GM19351 (cell line): ENCODE results near the gene NUP35.
A peak's percentile ranks its signal among the peaks of the same experiment; 100 is the strongest.

Experiments used
- ATAC-seq: cut with Tn5 transposase; IDR thresholded peaks from one replicate; pipeline ENCODE4 v1.9.1; 2021; ENCODE audit warnings: mild to moderate bottlenecking, moderate library complexity; ENCODE audit not compliant: unreplicated experiment

NUP35 gene, protein sequence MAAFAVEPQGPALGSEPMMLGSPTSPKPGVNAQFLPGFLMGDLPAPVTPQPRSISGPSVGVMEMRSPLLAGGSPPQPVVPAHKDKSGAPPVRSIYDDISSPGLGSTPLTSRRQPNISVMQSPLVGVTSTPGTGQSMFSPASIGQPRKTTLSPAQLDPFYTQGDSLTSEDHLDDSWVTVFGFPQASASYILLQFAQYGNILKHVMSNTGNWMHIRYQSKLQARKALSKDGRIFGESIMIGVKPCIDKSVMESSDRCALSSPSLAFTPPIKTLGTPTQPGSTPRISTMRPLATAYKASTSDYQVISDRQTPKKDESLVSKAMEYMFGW

DNA sequence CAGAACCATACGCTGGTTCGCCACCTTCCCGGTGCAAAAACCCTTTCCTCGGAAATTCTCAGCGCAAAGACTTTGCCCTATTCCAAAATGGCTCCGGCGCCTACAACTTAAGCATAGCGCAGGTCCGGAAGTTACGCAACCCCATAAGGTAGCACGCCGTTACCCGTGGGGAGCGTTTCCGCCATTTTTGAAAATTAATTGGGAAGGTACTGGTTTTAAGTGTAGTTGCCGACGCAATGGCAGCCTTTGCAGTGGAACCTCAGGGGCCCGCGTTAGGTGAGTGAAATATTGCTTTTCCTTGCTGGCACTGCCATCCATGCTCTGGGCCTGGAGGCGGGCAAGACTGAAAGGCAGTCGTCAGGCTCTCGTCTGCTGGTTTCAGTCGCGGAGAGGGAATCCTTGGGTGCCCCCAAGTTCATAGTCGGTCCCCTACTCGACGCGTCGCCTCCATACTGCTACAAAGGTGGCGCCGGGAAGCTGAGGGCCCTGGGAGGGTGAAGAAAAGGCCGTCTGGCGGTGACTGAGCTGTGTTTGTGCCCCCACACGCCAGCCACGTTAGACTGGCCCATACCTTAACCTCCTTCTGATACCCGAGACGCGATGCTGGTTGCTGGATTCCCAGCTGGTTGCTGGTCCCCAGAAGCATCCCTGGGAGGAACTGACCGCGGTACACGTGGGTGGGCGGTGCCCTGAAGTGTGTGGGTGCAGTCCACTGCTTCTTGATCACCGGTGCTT, at the start of gene NUP35:
Gene NUP35, plus strand, starts transcription at position 222 of the 735 bp plus-strand sequence. Its CDS starts 15 bp downstream, at position 237.
- ATAC-seq = peak; percentile 86

DNA sequence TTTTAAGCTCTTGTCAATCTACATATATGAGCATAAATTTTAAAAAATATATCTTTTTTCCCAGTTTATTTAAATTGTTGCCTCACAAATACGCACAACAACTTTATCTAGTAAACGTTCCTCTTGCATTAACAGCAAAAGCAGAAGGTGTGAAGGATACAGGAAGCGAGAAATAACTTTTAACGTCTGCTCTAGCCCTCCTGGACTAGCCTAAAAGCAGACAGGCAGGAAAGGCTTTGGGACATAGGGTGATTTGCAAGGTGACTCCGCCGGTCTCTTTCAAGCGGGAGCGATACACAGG, 46.1 kb upstream of the NUP35 start:
- ATAC-seq = no peak

DNA sequence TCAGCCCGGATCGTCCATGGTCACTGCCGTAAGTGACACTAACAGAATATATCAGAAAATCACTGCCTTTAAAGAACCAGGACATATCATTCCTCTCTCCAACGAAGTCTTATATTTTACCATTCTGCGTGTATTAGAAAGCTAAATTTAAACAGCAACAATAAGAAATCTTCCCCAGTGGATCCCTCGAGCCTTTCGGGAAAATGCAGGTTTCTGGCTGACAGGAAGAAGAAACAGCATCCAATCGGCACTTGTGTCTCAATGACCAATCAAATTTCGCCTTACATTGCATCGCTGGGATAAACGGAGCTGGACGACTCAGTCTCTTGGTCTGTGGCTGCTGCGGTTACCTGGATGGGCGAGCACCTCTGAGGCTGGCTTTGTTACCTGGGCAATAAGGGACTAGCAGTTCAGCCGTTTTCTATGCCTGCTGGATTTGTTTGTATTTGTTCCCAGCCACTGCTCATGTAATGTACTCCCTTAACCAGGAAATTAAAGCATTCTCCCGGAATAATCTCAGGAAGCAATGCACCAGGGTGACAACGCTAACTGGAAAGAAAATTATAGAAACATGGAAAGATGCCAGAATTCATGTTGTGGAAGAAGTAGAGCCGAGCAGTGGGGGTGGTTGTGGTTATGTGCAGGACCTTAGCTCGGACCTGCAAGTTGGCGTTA, 45.6 kb upstream of the NUP35 start, which contains the start of gene DUSP19:
Gene DUSP19, plus strand, starts transcription at position 284 of the 675 bp plus-strand sequence. Its CDS starts 187 bp downstream, at position 471.
- ATAC-seq = peak; percentile 82

DNA sequence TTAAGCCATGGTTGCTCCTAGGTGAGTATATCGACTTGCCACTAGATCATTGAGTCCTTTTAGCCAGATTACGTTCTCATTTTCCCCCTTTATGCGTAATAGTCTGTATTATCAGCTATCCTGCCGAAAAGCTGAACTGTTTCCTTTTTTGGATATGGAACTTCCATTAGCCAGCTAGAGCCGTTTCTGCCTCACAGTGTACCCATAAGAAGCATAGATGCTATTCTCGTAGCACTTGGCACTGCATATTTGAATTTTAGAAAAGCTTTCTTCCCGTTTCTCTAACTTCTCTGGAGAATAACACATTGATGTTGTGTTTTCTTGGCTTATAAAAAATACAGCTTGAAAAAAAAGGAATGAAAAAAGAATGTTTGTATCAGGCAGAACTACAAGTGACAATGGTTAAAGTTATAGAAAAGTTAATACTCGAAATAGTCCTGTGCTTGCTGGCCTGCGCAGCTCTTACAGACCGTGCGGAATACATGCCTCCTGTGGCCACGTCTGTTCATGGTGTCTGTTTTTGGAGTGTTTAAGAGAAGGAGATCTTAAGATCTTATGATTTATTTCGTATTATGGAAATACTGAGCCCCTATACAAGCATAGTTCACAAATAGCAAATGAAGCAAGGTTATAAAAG, 45.0 kb upstream of the NUP35 start:
- ATAC-seq = peak; percentile 43

DNA sequence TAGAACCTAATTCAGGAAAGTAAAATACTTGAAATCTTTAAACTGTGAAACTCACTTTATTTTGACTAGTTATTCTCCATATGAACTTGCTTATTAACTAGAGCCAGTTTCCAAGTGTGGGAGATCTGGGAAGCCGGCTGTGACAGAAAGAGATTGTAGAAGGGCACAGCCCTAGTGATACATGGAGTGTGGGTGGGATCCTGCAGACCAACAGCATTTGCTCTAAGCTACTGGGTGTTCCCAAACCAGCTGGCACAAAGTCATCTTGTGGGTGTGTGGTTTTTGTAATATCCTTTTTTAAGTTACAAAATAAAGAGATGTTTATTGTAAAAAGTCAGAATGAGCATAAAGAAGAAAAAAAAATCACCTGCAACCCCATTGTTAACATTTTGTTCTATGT, 42.3 kb upstream of the NUP35 start:
- no peak for ATAC-seq

DNA sequence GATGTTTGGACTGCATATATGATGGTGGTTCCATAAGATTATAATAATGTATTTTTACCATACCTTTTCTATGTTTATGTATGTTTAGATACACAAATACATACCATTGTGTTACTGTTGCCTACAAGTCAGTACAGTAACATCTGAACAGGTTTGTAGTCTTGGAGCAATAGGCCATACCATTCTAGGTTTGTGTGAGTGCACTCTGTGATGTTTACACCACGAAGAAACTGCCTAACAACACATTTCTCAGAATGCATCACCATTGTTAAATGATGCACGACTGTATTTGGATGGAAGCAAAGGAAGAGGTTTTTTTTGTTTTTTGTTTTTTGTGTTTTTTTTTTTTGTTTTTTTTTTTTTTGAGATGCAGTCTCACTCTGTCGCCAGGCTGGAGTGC, 36.2 kb upstream of the NUP35 start:
- peak; percentile 30 for ATAC-seq

DNA sequence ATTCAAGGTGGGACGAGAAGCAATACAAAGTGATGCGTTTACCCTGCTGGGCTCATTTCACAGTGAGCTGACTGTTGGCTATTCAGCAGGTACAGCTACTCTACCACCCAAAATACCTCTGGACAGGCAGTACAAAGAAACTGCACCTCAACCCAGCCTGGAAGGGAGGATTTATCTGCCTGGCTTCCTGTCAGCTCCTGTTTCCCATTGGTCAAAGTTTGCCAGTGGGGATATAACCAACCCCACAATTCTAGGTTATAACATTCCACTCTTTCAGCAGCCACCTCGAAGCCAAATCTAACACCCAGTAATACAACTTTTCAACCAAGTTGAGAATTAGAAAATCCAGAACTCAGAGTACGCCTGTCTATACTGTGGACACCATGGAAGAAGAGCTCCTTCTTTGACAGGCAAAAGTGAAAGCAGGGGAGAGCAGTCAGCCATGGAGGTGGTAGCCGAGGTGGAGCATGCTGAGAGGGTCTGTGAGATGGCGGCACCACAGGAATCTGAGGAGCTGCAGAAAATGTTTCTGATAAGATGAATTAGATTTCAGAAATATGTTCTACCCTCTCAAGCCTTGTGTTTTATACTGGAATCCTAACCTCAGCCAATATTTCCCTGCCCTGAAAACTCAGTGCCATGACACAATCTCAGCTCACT, 34.9 kb upstream of the NUP35 start:
- ATAC-seq = peak; percentile 63

DNA sequence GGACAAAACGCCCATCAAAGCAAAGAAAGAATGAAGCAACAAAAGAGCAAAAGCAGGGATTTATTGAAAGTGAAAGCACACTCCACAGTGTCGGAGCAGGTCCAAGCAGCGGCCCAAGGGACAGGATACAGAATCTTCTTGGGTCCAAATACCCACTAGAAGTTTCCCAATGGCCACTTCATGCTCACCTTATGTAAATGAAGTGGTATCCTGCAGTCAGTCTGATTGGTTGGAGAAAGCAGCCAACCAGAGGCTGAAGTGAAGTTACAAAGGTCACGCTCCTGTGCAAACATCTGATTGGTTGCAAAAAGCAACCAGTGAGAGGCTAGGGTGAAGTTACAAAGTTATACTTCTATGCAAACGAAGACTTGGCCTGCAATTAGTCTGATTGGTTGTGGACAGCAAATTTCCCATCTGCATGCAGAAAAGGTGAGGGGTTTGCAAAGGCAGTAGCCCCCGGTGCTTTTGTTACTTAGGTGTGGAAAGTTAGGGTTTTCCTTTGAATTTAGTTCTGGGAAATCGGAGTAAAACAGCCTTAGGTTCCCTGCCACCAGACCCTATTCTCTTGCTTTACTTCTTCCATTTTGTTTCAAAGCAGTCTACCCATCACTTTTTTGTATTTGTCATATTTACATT, 32.8 kb upstream of the NUP35 start:
- no peak for ATAC-seq

DNA sequence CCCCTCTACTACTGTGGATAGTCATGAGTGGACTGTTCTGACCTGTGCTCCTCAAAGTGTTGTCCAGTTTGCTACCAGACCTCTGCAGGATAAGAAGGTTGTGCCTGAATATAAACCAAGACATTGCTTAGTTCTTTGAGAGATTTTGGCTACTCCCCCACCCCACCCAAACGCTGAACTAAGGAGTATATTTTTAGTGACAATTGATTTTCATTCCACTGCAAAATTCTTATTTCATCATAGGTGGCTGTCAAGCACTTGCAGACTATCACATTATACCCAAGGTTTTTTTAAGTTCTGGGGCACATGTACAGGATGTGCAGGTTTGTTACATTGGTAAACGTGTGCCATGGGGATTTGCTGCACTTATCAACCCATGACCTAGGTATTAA, 32.3 kb upstream of the NUP35 start:
- no peak for ATAC-seq

DNA sequence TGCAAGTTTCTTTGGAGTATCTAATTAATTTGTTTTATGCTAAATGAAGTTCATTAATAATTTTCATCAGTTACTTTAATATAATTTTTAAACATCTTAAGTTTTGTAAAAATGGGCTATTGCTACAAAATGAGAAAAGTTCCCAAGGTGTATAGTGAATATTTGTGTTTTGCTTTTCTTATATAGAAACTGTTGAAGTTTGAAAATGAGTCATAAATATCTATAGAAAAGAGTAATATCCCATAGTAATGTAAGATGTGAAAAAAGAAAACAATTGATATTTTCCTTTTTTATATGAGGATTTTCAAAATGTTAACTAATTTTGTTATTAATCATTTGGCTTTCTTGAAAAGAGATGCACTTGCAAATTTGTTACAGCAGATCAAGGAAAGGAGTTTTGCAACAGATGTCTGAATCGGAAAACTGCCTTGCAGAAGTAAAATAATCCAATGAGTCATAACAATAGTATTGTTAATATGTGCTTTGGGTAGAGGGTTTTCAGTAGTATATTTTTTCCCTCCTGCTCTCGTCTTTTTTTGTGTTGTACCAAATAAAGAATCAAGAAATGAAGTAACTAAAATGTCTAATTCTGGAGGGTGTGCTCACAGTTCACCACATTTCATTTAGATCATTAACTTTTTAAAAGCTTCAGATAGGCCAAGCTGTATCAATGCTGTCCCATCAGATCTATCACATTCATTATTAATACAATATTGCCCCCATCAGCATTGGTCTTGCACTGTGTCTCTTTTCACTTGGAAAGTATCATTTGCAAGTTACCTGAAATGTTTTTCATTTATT, 30.2 kb upstream of the NUP35 start:
- ATAC-seq = peak; percentile 77

DNA sequence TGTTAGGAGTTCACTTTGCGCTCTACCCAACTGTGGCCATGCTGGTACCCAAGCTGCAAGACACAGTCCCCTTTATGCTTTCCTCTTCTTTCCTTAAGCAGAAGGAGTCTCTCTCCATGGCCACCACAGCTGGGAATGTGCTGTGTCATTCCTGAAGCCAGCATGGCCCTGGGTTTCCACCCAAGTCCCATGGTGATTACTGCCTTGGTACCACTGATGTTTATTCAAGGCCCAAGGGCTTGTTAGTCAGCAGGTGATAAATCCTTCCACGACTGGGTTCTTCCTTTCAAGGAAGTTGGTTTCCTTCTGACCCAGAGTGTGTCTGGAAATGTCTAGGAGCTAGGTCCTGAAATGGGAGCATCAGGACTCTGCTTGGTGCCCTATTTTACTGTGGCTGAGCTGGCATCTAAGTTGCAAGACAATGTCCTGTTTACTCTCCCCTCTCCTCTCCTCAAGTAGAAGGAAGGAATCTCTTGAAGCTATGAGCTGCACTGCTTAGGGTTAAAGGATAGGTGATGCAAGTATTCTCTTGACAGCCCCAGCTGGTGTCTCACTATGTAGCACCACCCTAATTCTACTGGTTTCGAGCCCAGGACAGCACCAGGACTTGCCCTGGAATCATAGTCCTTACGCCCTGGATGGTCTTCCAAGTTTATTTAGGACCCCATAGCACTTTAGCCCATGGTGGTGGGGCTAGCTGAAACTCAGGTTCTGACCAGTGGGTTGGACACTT, 18.7 kb upstream of the NUP35 start:
- no peak for ATAC-seq

DNA sequence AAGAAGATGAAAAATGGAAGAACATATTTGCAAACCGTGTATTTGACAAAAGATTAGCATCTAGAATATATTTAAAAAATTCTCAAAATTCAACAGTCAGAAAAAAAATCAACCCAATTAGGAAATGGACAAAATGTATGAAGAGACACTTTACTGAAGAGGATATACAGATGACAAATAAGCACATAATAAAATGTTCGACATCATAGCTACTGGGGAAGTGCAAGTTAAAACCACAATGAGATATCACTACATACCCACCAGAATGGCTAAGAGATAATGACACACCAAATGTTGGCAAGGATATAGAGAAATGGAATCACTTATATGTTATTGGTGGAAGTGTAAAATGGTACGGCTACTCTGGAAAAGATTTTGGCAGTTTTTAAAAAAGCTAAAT, 11.7 kb upstream of the NUP35 start:
- ATAC-seq = no peak

DNA sequence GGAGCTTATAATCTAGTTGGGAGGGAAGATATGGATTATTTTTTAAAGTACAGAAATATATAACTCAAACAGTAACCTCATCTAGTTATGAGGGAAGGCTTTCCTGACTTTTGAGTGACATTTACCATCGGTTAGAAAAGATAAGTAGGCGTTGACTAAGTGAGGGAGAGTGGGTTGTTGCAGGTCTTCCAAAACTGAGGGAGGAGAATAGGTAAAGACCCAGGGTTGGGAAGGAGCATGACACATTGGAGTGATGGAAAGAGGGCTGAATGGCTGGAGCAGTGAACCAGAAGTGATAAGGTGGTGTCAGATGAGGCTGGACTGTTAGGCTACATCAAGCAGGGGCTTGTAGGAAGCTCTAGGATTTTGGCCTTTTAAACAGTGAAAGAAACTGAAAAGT, 10.6 kb upstream of the NUP35 start:
- no peak for ATAC-seq

DNA sequence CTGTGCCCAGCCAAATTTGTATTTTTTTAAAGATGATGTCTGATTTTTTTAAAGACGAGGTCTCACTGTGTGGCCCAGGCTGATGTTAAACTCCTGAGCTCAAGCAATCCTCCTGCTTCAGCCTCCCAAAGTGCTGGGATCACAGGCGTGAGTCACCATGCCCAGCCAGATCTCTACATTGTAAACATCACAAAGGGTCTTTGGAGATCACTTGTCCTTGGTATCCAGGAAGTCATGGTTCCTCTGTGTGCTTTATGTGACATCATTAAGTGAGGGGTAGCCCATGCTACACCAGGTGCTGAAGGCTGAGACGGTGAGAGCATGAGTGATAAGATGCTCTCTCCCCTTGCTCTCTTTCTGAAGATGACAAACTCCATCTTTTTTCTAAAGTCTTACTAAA, 7.0 kb upstream of the NUP35 start:
- ATAC-seq = no peak

DNA sequence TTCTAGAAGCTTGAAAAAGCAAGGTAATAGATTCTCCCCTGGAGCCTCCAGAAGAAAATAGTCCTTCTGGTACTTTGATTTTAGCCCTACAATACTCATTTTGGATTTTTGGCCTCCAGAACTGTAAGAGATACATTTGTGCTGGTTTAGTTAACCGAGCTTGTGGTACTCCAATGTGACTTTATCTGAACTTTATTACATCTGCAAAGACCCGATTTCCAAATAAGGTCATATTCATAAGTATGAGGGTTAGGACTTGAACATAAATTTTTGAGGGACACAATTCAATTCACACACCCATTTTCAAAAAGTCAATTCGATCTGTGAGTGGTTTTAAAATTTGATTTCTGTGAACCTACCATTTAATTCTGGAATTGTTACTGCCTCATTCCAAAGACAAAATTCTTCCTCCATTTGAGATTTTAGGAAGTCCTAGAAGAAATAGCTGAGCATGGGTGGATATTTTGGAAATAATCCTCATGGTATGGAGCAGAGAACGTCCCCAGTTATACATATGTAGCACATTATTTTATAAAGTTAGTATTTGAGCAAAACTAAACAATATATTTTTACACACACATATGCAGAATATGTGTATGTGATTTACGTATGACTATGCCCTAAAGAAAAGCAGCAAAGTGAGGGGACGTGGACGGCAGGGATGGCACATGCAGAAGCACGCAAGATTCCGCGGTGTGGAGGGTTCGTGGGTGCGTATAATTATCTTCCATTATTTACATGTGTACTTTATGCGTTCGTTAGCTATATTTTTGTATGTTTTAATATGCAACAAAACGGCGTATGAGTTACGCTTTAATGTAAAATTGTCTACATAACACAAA, 905 bp upstream of the NUP35 start:
- no peak for ATAC-seq

DNA sequence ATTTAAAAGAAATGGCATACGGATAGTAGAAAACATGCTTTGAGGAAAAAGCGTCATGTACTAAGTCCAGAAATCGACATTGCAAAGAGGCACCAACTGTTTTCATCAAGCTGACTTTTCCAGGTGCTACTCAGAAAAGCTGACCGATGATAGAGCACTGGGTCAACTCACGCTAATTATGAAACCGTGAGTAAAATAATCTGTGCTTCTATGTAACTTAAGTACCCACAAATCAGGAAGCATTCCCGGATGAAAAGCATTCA, 353 bp upstream of the NUP35 start:
- ATAC-seq = peak; percentile 32

DNA sequence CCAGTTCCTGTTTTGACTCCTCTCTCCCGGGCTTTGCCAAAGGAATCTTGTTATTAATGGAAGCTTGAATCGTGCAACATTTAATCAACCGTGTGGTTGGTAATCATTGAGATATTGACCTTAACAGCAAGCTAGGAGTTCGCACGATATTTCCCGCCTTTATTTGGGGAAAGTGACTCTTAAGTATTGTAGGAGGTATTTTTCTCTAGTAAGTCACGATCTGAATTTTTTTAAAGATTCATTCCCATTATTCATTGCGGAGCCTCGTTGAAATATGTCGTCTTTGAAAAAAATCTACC, 663 bp downstream of the NUP35 start:
- ATAC-seq = no peak

DNA sequence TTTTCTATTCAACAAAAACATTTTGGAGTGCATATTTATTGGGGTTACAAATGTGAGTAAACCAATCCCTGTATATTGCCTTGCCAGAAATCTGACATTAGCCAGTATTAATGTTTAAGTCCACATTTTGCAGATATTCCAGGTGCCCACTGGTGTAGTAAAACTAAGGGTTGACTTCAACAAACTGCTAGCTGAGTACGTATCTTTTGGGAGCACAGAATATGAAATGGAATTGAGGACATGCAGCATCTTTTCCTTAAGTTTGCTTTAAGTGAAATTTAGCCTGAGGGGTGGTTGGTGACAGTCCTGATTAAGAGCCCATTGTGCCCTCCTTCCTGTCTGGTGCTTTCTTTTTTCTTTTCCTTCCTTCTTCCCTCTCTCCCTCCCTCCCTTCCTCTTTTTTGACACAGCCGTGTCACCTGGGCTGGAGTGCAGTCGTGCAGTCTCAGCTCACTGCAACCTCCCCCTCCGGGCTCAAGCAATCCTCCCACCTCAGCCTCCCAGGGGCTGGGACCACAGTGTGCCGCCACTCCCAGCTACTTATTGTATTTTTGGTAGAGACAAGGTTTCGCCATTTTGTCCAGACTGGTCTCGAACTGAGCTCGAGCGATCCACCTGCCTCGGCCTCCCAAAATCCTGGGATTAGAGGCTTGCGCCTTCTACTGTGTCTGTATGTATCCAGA, 1.6 kb downstream of the NUP35 start:
- ATAC-seq = no peak
